Smooth muscle cell (in vitro differentiated cells): ENCODE data around the gene OLA1. TPM values are rescaled to one million over a fixed set of nuclear protein-coding genes. Genes with fewer than 3 reads are reported as not detected.

Source experiments
- DNase-seq: peaks from one replicate; lab custom pipeline; 2025; ENCODE audit not compliant: unreplicated experiment; lab: John Stamatoyannopoulos, UW
- H2AFZ ChIP-seq: fragments of 200-600 bp; sonication (generic); 2 replicates; pipeline ENCODE4 v1.6.0; 2016; ENCODE audit warnings: antibody characterized with exemption, low read depth, mild to moderate bottlenecking
- H3F3A ChIP-seq: fragments of 200-600 bp; sonication (generic); 2 replicates; pipeline ENCODE4 v1.6.0; 2017; ENCODE audit warnings: antibody characterized with exemption, low read depth
- H3K27ac ChIP-seq: fragments of 200-600 bp; sonication (generic); 2 replicates; pipeline ENCODE4 v1.5.1; 2016; ENCODE audit warnings: low read depth, mild to moderate bottlenecking
- H3K27me3 ChIP-seq: fragments of 200-600 bp; sonication (generic); 2 replicates; pipeline ENCODE4 v1.6.1; 2016; ENCODE audit warnings: low read depth, mild to moderate bottlenecking
- H3K36me3 ChIP-seq: fragments of 200-600 bp; sonication (generic); 2 replicates; pipeline ENCODE4 v1.5.1; 2016; ENCODE audit warnings: low read depth
- H3K4me1 ChIP-seq: fragments of 200-600 bp; sonication (generic); 2 replicates; pipeline ENCODE4 v1.5.1; 2016; ENCODE audit warnings: low read depth
- H3K4me2 ChIP-seq: fragments of 200-600 bp; sonication (generic); 2 replicates; pipeline ENCODE4 v1.6.0; 2016; ENCODE audit warnings: mild to moderate bottlenecking
- H3K4me3 ChIP-seq: fragments of 200-600 bp; sonication (generic); 2 replicates; pipeline ENCODE4 v1.5.1; 2016; ENCODE audit warnings: mild to moderate bottlenecking
- H3K79me2 ChIP-seq: fragments of 200-600 bp; sonication (generic); 2 replicates; pipeline ENCODE4 v1.6.0; 2016; ENCODE audit warnings: low read depth, mild to moderate bottlenecking
- H3K9ac ChIP-seq: fragments of 200-600 bp; sonication (generic); 2 replicates; pipeline ENCODE4 v1.6.0; 2016; ENCODE audit warnings: low read depth
- H3K9me3 ChIP-seq: fragments of 200-600 bp; sonication (generic); replicated peaks from 2 replicates; pipeline ENCODE4 v1.5.1; 2016; ENCODE audit warnings: low read depth
- H4K20me1 ChIP-seq: fragments of 200-600 bp; sonication (generic); 2 replicates; pipeline ENCODE4 v1.6.0; 2016; ENCODE audit warnings: low read depth
- WGBS: methylation state at CpG from one replicate; pipeline ENCODE4 v1.1.7; 2016; ENCODE audit warnings: low lambda C conversion rate; 5-methylcytosine and 5-hydroxymethylcytosine counted together
- polyA plus RNA-seq: library from polyadenylated mRNA; unstranded; fragments of >200 nt; fragmentation: Nextera tagmentation; extraction: Ambion mirVana; gene quantifications from 2 replicates; pipeline ENCODE4 v1.2.1, GENCODE V29; 2016
- total RNA-seq: library from RNA; depleted of rRNA; stranded (reverse); fragments of >200 nt; gene quantifications from 2 replicates; pipeline ENCODE4 v1.2.3, GENCODE V29; 2014
- TF ChIP-seq, protein P1 (sequence below): fragments of 200-600 bp; sonication (generic); IDR thresholded peaks from 2 replicates; pipeline ENCODE4 v1.5.1; 2017; ENCODE audit warnings: borderline replicate concordance, mild to moderate bottlenecking, antibody characterized with exemption; ENCODE audit not compliant: insufficient read depth, poor library complexity, severe bottlenecking

The OLA1 gene
- total RNA-seq (76.0 and 79.1 TPM in 2 replicates), polyA plus RNA-seq (59.6 and 90.7 TPM in 2 replicates)

DNA sequence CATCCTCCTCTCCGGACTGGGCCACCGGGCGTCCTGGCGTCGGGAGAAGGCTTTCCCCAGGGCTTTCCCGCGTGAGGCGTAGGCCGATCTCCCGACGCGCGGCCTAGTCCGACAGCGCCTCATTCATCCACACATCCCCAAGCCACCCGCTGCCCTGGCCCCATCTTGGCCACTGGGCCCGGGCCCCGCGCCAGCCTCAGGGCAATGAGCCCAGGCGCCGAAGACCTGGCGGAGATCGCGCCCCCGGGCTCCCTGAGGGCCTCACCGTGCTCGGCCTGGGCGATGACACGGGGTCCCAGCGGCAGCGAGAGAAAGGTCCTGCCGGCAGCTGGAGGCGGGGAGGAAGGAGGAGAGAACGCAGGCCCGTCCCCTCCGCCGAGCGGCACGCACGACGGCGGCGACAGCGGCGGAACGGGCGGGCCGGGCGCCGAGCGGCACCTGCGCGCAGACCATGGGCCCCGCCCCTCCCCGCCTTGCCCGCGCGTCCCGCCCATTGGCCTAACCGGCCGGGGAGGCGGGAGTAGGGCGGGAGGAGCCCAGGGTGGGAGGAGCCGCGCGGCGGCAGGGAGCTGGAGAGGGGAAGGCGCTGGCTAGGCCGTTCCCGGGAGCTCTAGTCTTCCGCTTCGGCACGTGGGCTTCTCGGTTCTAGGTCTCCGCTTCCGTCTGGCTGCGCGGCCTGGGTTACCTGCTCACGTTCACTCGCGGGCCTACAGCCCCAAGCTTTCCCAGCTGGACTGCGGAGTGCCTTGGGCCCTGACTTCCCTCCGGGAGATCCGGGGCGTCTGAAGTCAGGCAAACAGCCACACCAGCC, at the start of gene OLA1:
OLA1 (minus strand) TSS at position 346 of the 811 bp plus-strand sequence. CDS start 1,717 bp downstream, outside the sequence.
- H3K4me1 ChIP-seq = peaks cover 13% of the 10 kb centered on the region
- H3K79me2 ChIP-seq = peaks cover 42% of the 10 kb centered on the region
- WGBS = 1% methylated on average over 49 of the region's 85 CpGs
- no peaks in the 10 kb centered on the region for H3K27me3 ChIP-seq
- H2AFZ ChIP-seq = peak within 1 kb of the TSS; percentile 99
- no peaks in the 10 kb centered on the region for H3F3A ChIP-seq
- peak within 1 kb of the TSS; percentile 64 for H3K9ac ChIP-seq
- peak within 1 kb of the TSS; percentile 57 for H3K27ac ChIP-seq
- H4K20me1 ChIP-seq = peaks cover 22% of the 10 kb centered on the region
- H3K9me3 ChIP-seq = no peaks in the 10 kb centered on the region
- H3K4me3 ChIP-seq = peak within 1 kb of the TSS; percentile 76
- peak within 1 kb of the TSS; percentile 85 for H3K4me2 ChIP-seq
- peak; percentile 78 for DNase-seq
- peaks cover 6% of the 10 kb centered on the region for H3K36me3 ChIP-seq
- TF ChIP-seq, protein P1, sequence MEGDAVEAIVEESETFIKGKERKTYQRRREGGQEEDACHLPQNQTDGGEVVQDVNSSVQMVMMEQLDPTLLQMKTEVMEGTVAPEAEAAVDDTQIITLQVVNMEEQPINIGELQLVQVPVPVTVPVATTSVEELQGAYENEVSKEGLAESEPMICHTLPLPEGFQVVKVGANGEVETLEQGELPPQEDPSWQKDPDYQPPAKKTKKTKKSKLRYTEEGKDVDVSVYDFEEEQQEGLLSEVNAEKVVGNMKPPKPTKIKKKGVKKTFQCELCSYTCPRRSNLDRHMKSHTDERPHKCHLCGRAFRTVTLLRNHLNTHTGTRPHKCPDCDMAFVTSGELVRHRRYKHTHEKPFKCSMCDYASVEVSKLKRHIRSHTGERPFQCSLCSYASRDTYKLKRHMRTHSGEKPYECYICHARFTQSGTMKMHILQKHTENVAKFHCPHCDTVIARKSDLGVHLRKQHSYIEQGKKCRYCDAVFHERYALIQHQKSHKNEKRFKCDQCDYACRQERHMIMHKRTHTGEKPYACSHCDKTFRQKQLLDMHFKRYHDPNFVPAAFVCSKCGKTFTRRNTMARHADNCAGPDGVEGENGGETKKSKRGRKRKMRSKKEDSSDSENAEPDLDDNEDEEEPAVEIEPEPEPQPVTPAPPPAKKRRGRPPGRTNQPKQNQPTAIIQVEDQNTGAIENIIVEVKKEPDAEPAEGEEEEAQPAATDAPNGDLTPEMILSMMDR = no peak

GRCh38 chr2:174292908-174293307, 44.6 kb upstream of the OLA1 start:
- Histone ChIP-seq H3K9me3 (peaks cover 3% of the 10 kb centered on the region), H3K79me2 (no peaks in the 10 kb centered on the region), H3K4me3 (no peak overlapping the region), H3K9ac (no peak overlapping the region), H3K27me3 (no peaks in the 10 kb centered on the region), H4K20me1 (no peaks in the 10 kb centered on the region), H3K36me3 (no peaks in the 10 kb centered on the region), H2AFZ (no peak overlapping the region), H3F3A (no peaks in the 10 kb centered on the region), H3K4me1 (no peaks in the 10 kb centered on the region), H3K27ac (no peak overlapping the region), H3K4me2 (no peak overlapping the region)
- 98% methylated on average over 1 of the region's 1 CpG for WGBS
- DNase-seq = no peak
- TF ChIP-seq, protein P1 = no peak

GRCh38 chr2:174286172-174286571, 37.8 kb upstream of the OLA1 start:
- H3F3A ChIP-seq = no peaks in the 10 kb centered on the region
- no peaks in the 10 kb centered on the region for H3K9me3 ChIP-seq
- no peaks in the 10 kb centered on the region for H3K27me3 ChIP-seq
- H3K4me3 ChIP-seq = no peak overlapping the region
- 72% methylated on average over 2 of the region's 2 CpGs for WGBS
- H3K79me2 ChIP-seq = no peaks in the 10 kb centered on the region
- no peak overlapping the region for H3K27ac ChIP-seq
- DNase-seq = no peak
- no peak overlapping the region for H3K9ac ChIP-seq
- TF ChIP-seq, protein P1 = no peak
- H3K36me3 ChIP-seq = no peaks in the 10 kb centered on the region
- H4K20me1 ChIP-seq = no peaks in the 10 kb centered on the region
- H3K4me1 ChIP-seq = no peaks in the 10 kb centered on the region
- H3K4me2 ChIP-seq = no peak overlapping the region
- H2AFZ ChIP-seq = no peak overlapping the region
